OCI-LY3 (cell line): Measurements from ENCODE around the gene ACYP2.

ENCODE experiments used
- EZH2phosphoT487 ChIP-seq: fragments of 200-600 bp; shearing (Covaris generic); IDR thresholded peaks from 2 replicates; pipeline ENCODE4 v1.6.1; 2018; ENCODE audit warnings: antibody characterized with exemption, mixed run types, low read depth
- TF ChIP-seq, protein P1 (sequence below): fragments of 200-600, 300-600 bp; sonication (generic); IDR thresholded peaks from 2 replicates; pipeline ENCODE4 v1.5.1; 2014; ENCODE audit warnings: antibody characterized with exemption, low read length, low read depth

DNA sequence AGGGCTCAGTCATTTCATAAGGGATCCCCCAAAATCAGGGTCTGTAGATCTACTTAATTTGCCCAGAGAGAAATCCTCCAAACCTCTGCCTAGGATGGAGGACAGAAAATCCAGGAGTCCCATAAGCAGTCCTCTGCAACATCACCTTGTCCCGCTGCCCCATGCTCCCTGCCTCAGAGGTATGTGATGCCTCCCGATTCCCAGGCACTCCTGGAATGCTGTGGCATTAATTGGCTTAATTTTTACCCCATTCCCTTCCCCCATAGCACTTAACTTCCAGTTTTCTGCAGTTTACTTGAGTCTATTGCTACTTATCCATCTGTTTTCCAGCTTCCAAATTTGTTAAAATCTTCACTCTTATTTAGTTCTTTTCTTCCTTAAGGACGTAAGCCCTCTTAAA, 232.2 kb downstream of the ACYP2 start:
- TF ChIP-seq, protein P1, sequence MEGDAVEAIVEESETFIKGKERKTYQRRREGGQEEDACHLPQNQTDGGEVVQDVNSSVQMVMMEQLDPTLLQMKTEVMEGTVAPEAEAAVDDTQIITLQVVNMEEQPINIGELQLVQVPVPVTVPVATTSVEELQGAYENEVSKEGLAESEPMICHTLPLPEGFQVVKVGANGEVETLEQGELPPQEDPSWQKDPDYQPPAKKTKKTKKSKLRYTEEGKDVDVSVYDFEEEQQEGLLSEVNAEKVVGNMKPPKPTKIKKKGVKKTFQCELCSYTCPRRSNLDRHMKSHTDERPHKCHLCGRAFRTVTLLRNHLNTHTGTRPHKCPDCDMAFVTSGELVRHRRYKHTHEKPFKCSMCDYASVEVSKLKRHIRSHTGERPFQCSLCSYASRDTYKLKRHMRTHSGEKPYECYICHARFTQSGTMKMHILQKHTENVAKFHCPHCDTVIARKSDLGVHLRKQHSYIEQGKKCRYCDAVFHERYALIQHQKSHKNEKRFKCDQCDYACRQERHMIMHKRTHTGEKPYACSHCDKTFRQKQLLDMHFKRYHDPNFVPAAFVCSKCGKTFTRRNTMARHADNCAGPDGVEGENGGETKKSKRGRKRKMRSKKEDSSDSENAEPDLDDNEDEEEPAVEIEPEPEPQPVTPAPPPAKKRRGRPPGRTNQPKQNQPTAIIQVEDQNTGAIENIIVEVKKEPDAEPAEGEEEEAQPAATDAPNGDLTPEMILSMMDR = no peak
- TF ChIP-seq EZH2phosphoT487 = no peak
